GM18951 (cell line): ENCODE measurements around the gene XYLT2.
"Not testable (repeated sequence)": the region's sequence is repeated elsewhere in the genome, so short reads cannot be mapped to it uniquely, and the experiment has no call there.

Experiments used
- POLR2A ChIP-seq: IDR thresholded peaks from 4 replicates; pipeline ENCODE4 v1.6.1; 2011; ENCODE audit warnings: mild to moderate bottlenecking; ENCODE audit not compliant: insufficient read length, insufficient read depth; ENCODE audit errors: extremely low read depth
- in situ Hi-C: fragments of 300-500 bp; cut with MboI; formaldehyde crosslinking; loops from one replicate; pipeline ENCODE4 v1.12.0; 2022; ENCODE audit warnings: low sequenced_read_pairs, mixed read lengths, inconsistent platforms; ENCODE audit not compliant: unreplicated experiment

Gene XYLT2

GRCh38 chr17:50345432-50346312, at the start of gene XYLT2:
Gene XYLT2, plus strand, starts transcription at chr17:50346126. Its CDS starts 15 bp downstream, at chr17:50346141.
- in situ Hi-C loops, result no loop called here
- TF ChIP-seq POLR2A, result peak; percentile 83

- in situ Hi-C loops, result loop anchor here (10.0 kb wide), 1 partner anchor 103 kb away; no protein-coding TSS in a partner anchor
- no peak for TF ChIP-seq POLR2A
These were observed 48.5 kb upstream of the XYLT2 start for GRCh38 chr17:50297407-50297865.

GRCh38 chr17:50298018-50298417, 47.9 kb upstream of the XYLT2 start:
- no peak for TF ChIP-seq POLR2A
- in situ Hi-C loops, result loop anchor here (10.0 kb wide), 1 partner anchor 103 kb away; no protein-coding TSS in a partner anchor

GRCh38 chr17:50299776-50300175, 46.1 kb upstream of the XYLT2 start:
- no peak for TF ChIP-seq POLR2A
- in situ Hi-C loops, result loop anchor here (10.0 kb wide), 1 partner anchor 105 kb away; no protein-coding TSS in a partner anchor

GRCh38 chr17:50300824-50301223, 45.1 kb upstream of the XYLT2 start:
- in situ Hi-C loops, result not testable (repeated sequence)

- in situ Hi-C loops, result no loop called here
- no peak for TF ChIP-seq POLR2A
These were observed 43.9 kb upstream of the XYLT2 start for GRCh38 chr17:50301891-50302584.

- TF ChIP-seq POLR2A, result no peak
- in situ Hi-C loops, result no loop called here
These were observed 42.9 kb upstream of the XYLT2 start for GRCh38 chr17:50303051-50303450.

- in situ Hi-C loops, result no loop called here
- TF ChIP-seq POLR2A, result no peak
These were observed 42.3 kb upstream of the XYLT2 start for GRCh38 chr17:50303596-50303995.

- TF ChIP-seq POLR2A, result no peak
- in situ Hi-C loops, result no loop called here
These were observed 41.0 kb upstream of the XYLT2 start for GRCh38 chr17:50304781-50305404.

GRCh38 chr17:50307654-50308053, 38.3 kb upstream of the XYLT2 start:
- no peak for TF ChIP-seq POLR2A
- in situ Hi-C loops, result no loop called here

GRCh38 chr17:50308666-50309065, 37.3 kb upstream of the XYLT2 start:
- in situ Hi-C loops, result no loop called here
- no peak for TF ChIP-seq POLR2A

GRCh38 chr17:50310455-50311111, 35.3 kb upstream of the XYLT2 start:
- TF ChIP-seq POLR2A, result no peak
- in situ Hi-C loops, result no loop called here

GRCh38 chr17:50311112-50311460, 34.8 kb upstream of the XYLT2 start:
- in situ Hi-C loops, result no loop called here
- no peak for TF ChIP-seq POLR2A
